GM18499 (cell line): ENCODE measurements around the gene CACNB3.

ENCODE experiments used
- ATAC-seq: cut with Tn5 transposase; IDR thresholded peaks from one replicate; pipeline ENCODE4 v1.9.1; 2021; ENCODE audit warnings: moderate number of reproducible peaks; ENCODE audit not compliant: insufficient read depth, unreplicated experiment

The CACNB3 gene

GRCh38 chr12:48817873-48818830, at the start of gene CACNB3:
Gene CACNB3, plus strand, starts transcription at chr12:48818496. Its CDS starts 434 bp downstream, at chr12:48818930.
- no peak for ATAC-seq

DNA sequence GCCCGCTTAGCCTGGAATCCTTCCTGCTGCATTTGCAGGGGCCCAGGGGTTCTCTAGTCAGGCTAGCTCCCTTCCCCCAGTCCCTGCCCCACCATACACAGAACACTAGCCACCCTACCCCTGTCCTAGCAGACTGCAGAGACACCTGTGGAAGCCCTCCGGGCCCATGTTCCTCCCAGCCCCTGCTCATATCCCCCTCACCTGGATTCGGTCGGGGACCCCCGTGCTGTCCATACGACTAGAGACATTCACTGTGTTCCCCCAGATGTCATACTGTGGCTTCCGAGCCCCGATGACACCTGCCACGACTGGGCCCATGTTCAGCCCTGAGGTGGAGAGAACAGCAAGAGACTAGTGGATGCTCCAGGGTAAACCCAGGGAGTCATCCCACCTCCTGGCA, 49.6 kb upstream of the CACNB3 start:
- no peak for ATAC-seq

DNA sequence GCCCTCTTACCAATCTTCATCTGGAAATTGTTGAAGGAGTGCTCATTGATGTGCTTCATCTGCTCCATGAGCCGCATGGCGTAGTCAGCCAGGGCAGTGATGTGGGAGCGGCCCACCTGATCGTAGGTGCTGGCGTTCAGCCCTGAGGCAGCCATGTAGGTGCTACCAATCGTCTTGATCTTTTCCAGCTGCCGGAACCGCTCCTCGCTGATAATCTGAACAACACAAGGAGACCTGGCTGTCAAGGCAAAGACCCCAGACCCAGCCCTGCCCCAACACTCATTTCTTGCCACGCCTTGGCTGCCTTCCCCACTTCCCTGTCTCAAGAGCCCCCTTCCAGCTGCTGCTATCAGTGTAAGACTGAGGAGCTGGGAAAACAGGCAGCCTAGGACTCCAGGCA, 47.5 kb upstream of the CACNB3 start:
- ATAC-seq, result no peak

GRCh38 chr12:48771588-48772112, 46.6 kb upstream of the CACNB3 start:
- no peak for ATAC-seq

- ATAC-seq, result no peak
These were observed 44.6 kb upstream of the CACNB3 start for GRCh38 chr12:48773686-48774085.

GRCh38 chr12:48774516-48774915, 43.8 kb upstream of the CACNB3 start:
- no peak for ATAC-seq

GRCh38 chr12:48775299-48775698, 43.0 kb upstream of the CACNB3 start:
- no peak for ATAC-seq

DNA sequence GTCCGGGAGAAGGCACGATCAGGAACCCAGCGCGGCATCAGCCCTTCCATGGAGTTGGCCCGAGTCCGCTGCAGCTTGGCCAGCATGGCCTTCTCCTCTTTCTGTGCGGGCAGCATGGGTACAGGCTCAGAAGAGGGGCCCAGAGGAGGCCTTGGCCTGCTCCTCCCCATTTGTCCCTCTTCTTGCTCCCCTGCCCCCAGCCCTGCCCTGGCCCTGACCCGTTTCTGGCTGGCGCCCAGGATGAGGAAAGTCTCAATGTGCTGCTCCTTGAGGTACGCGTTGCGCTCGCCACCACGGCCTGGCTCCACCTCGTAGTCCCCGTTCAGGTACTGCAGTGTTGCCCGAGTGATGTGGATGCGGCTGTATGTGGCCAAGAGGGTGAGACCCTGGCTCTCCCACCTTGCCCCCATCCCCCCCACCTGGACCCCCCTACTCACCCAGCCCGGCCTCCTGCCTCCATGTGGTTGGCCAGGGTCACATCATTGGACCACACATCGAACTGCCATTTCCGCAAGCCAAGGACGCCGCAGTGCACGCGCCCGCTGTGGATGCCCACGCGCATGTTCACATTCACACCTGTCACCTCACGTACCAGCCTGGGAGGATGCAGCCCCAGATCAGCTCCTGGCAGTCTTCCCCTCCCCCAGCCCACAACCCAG, 42.2 kb upstream of the CACNB3 start:
- no peak for ATAC-seq

DNA sequence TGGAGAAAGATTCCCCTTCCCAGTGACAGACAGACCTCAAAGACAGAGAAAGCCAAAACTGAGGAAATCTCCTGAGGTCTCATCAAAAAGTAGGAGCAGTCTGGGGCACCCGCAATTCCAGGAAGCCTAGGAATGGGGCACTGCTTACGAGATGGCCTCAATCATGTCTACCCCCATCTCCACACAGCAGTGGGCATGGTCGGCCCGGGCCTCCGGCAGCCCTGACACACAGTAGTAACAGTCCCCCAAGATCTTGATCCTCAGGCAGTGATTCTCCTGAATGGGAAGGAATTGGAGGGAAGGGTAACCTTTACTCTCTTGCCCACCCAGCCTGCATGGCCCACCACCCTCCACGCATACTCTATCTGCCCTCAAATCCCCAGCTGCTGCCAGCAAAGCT, 41.3 kb upstream of the CACNB3 start:
- ATAC-seq, result no peak

DNA sequence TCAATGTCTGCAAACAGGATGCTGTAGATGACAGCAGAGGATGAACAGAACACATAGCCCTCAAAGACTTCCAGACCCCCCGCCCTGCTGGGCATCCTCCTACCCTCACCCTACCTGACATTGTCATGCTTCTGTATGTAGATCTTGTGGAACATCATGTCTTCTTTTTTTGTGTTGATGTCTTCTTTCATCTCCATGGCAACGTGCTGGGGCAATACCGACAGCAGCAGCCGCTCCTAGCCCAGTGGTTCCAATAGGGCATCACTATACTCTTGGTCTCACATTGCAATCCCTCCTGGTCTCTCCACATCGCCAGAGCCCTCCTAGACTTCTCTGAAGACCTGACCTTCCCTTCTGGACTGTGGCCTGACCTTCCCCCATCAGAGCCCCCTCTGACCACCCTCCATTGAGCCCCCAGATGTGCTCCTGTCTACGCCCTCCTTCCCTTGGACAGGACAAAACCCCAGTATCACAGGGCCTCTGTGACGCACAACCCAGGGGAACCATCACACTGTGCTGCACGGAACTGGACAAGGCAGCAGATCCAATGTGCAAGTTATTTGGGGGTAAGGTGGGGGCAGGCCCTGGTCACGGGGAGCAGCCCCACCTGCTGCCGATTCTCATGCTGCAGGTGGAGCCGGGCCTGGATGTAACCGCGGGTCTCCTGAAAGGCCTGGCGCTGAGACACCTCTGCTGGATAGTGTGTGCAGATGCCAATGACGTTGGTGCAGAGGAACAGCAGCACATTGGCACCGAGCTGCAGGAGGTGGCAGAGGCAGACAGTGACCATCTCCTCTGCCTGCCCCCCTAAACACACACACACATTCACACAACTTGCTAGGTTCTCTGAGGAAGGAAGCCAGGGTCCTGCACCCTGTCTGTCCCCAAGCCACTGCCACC, 40.5 kb upstream of the CACNB3 start:
- no peak for ATAC-seq

DNA sequence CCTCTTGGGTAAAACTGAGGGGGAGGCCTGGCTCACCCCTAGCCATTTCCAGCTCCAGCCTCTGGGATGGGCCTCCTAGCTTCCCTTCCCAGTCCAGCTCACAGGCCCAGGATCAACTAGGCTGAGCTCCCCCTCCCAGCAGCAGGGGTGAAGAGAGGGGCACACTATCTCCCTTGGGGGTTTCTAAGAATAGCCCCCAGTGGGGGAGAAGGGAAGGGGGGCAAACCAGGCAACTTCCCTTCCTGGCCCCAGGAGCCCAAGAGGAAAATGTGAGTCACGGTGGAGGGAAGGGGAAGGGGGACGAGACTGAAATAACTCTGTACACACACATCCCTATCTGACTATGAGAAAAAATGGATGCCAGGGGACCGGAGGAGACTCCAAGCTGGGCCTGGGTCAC, 38.4 kb upstream of the CACNB3 start:
- ATAC-seq, result no peak

GRCh38 chr12:48780381-48781025, 37.8 kb upstream of the CACNB3 start:
- ATAC-seq, result no peak

DNA sequence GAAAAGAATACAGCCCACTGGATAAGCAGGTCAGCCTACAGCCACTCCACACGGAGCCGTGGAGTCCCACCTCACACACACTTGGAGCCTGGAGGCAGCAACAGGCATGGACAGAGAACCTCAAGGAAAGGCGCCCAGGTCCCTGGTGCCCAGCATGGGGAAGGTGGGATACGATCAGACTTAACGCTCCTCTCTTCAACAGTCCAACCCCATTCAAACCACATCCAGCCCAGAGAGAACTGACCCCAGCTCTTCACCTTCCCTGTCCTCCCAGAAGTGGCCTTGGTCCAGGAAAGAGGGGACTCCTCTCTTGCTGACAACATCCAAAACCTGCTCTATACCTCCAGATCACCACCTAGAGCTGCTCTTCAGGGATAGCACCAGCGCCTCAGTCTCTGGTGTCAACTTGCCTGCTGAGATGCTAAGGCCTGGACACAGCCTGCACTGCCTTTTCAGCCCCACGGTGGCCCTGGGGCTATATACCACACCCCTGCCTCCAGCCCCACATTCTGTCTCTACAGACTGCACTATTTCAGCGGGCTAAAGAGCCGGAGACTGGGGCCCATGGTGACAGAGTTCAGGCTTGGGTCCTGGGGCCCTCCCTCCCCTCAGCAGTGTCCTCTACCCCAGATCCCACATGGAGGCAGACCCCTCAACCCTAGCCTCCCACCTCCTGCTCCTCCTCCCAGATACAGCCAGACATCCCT, 36.4 kb upstream of the CACNB3 start:
- no peak for ATAC-seq

DNA sequence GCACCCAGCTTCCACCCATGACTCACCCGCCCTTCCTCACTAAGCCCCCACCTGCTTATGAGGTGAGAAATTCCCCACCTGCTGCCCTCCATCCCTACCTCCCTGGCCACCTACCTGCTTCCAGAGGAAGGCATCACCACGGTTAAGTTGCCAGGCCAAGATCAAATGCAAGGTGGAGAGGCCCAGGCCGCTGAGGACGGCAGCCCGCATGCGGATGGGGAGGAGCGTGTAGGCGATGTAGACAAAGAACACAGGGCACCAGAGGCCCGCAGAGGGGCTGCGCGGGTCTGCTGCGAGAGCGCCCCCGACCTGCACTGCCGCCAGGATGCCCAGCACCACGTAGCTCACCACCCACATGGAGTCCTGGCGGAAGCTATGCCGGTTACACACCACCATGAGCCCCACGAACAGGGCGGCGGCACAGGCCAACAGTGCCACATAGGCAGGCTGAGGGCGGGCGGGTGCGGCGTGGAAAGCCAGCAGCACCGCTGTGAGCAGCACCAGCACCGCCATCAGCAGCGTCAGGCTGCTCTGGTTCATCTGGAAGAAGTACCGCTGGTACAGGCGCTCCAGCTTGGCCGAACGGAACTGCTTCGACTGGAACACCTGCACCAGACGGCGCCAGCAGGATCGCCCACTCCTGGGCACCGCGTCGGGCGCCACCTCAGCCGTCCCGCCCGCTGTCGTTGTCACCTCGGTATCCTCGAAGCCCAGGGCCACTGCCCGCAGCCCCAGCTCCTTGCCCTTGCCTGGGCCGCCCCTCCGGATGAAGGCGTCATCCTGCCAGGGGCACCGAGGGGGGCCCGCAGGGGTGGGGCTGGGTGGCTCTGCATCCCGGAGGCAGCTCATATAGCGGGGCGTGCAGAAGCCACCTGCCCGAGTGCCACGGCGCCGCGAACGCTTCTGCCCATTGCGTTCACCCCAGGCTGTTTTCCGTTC, 35.6 kb upstream of the CACNB3 start:
- ATAC-seq, result no peak

- no peak for ATAC-seq
These were observed 34.9 kb upstream of the CACNB3 start for GRCh38 chr12:48783432-48783831.

- no peak for ATAC-seq
These were observed 31.4 kb upstream of the CACNB3 start for GRCh38 chr12:48786591-48787544.
